Cardiac muscle cell (in vitro differentiated cells and primary cell): Measurements from ENCODE around the gene MPPED1. TPM values are rescaled to one million over a fixed set of nuclear protein-coding genes. Genes with fewer than 3 reads are reported as not detected.

Experiments
- DNase-seq, 2 donors: peaks; one replicate each; pipeline versions ENCODE4 v3.0.0 to v3.0.0-alpha.2; 2010 to 2017; ENCODE audit warnings: low read depth in 1 of 2, low spot score in 1 of 2
- H3K27ac ChIP-seq: fragments of 200-600 bp; sonication (generic); 2 replicates; pipeline ENCODE4 v1.5.1; 2016
- H3K27me3 ChIP-seq: fragments of 200-600 bp; sonication (generic); 2 replicates; pipeline ENCODE4 v1.6.0; 2016; ENCODE audit warnings: control low read depth
- H3K36me3 ChIP-seq: fragments of 200-600 bp; sonication (generic); 2 replicates; pipeline ENCODE4 v1.5.1; 2016; ENCODE audit warnings: control low read depth
- H3K4me1 ChIP-seq: fragments of 200-600 bp; sonication (generic); 2 replicates; pipeline ENCODE4 v1.8.1; 2017; ENCODE audit warnings: low read depth, mild to moderate bottlenecking, mixed run types
- H3K4me3 ChIP-seq: fragments of 200-600 bp; sonication (generic); 2 replicates; pipeline ENCODE4 v1.5.1; 2016; ENCODE audit warnings: mild to moderate bottlenecking
- H3K9me3 ChIP-seq: fragments of 200-600 bp; sonication (generic); 2 replicates; pipeline ENCODE4 v1.5.1; 2017; ENCODE audit warnings: low read depth, mild to moderate bottlenecking, control low read depth
- CTCF ChIP-seq: IDR thresholded peaks from 2 replicates; pipeline ENCODE4 v1.5.1; 2012; ENCODE audit warnings: low read depth, mild to moderate bottlenecking, low read length
- polyA plus RNA-seq: library from polyadenylated mRNA; unstranded; fragments of >200 nt; fragmentation: Nextera tagmentation; extraction: Ambion mirVana; gene quantifications from 2 replicates; pipeline ENCODE4 v1.2.1, GENCODE V29; 2016
- total RNA-seq: library from RNA; depleted of rRNA; stranded (reverse); fragments of >200 nt; gene quantifications from 2 replicates; pipeline ENCODE4 v1.2.3, GENCODE V29; 2016

Gene MPPED1
- total and polyA plus RNA-seq, 2 experiments from 2014 or later = 0.12 TPM; not detected in 1

- DNase-seq = no peak
- Histone ChIP-seq H3K9me3 (no peaks in the 10 kb centered on the region), H3K4me1 (no peaks in the 10 kb centered on the region), H3K27me3 (peaks cover 30% of the 10 kb centered on the region), H3K27ac (no peak overlapping the region), H3K4me3 (no peak overlapping the region), H3K36me3 (no peaks in the 10 kb centered on the region)
- TF ChIP-seq CTCF = no peak
Measured at GRCh38 chr22:43419371-43420080, 7.7 kb downstream of the MPPED1 start.

- Histone ChIP-seq H3K36me3 (no peaks in the 10 kb centered on the region), H3K4me1 (no peaks in the 10 kb centered on the region), H3K27me3 (peaks cover 15% of the 10 kb centered on the region), H3K4me3 (no peak overlapping the region), H3K27ac (no peak overlapping the region), H3K9me3 (no peaks in the 10 kb centered on the region)
- DNase-seq = no peak
- no peak for TF ChIP-seq CTCF
Measured at GRCh38 chr22:43421046-43421665, 9.3 kb downstream of the MPPED1 start.

- no peak for DNase-seq
- H3K27ac ChIP-seq = no peak overlapping the region
- no peaks in the 10 kb centered on the region for H3K4me1 ChIP-seq
- H3K4me3 ChIP-seq = no peak overlapping the region
- peaks cover 6% of the 10 kb centered on the region for H3K27me3 ChIP-seq
- H3K9me3 ChIP-seq = no peaks in the 10 kb centered on the region
- no peaks in the 10 kb centered on the region for H3K36me3 ChIP-seq
- TF ChIP-seq CTCF = no peak
Measured at GRCh38 chr22:43421914-43422615, 10.3 kb downstream of the MPPED1 start.

- Histone ChIP-seq H3K4me3 (no peak overlapping the region), H3K27me3 (no peaks in the 10 kb centered on the region), H3K36me3 (no peaks in the 10 kb centered on the region), H3K4me1 (no peaks in the 10 kb centered on the region), H3K27ac (no peak overlapping the region), H3K9me3 (no peaks in the 10 kb centered on the region)
- no peak for DNase-seq
- TF ChIP-seq CTCF = no peak
Measured at GRCh38 chr22:43423046-43423445, 11.2 kb downstream of the MPPED1 start.

- no peaks in the 10 kb centered on the region for H3K9me3 ChIP-seq
- no peaks in the 10 kb centered on the region for H3K36me3 ChIP-seq
- TF ChIP-seq CTCF = no peak
- no peak for DNase-seq
- H3K4me3 ChIP-seq = no peak overlapping the region
- no peaks in the 10 kb centered on the region for H3K27me3 ChIP-seq
- H3K4me1 ChIP-seq = no peaks in the 10 kb centered on the region
- no peak overlapping the region for H3K27ac ChIP-seq
Measured at GRCh38 chr22:43424201-43424600, 12.4 kb downstream of the MPPED1 start.
